Measurements from ENCODE around the gene SLC26A5. TPM values are rescaled to one million over a fixed set of nuclear protein-coding genes. Genes with fewer than 3 reads are reported as not detected.

The SLC26A5 gene
- total and polyA plus RNA-seq, 10 of the 15 experiments (the other 5 are each of a cell fraction or from before 2014, with no cell fraction given), result 0.03 TPM; not detected in 9

DNA sequence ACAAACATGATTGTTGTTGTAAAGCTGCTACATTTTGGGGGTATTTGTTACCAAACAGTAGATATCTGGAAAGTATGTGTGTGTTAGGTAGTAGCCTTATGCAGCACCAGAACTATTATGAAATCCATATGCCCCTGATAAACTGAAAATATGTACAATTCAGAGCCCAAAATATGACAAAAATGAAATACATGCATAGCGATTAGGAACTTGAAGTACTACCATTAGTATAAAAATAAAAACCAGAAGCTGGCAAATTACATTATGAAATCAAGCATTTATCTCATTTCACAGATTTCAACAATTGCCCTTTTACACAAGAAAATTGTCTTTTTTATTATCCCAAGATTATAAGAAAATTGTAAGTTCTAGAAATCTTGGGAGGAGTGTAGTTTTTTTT, 33.9 kb downstream of the SLC26A5 start:
- Histone ChIP-seq H3K79me2 (ENCODE audit: control insufficient read depth, insufficient read depth, low read length) (no peaks in the 10 kb centered on the region), H4K20me1 (ENCODE audit: control insufficient read depth, insufficient read depth) (no peaks in the 10 kb centered on the region), H3K27ac (ENCODE audit: control insufficient read depth, insufficient read depth) (no peak overlapping the region), H3K4me3 (no peak overlapping the region), H3K9me3 (replicated peaks; ENCODE audit: control insufficient read depth, insufficient read depth, low read length) (no peaks in the 10 kb centered on the region; the same call in 2 of the 3 replicates), H3K4me2 (ENCODE audit: control insufficient read depth, insufficient read depth) (no peak overlapping the region), H3K9ac (ENCODE audit: control insufficient read depth, insufficient read depth, low read length) (no peak overlapping the region), H3K36me3 (ENCODE audit: control insufficient read depth in 2 of 2, insufficient read depth in 2 of 2, low read length in 1 of 2) (no peaks in the 10 kb centered on the region), H2AFZ (ENCODE audit: control insufficient read depth, low read depth, low read length) (no peak overlapping the region), H3K4me1 (ENCODE audit: control insufficient read depth, insufficient read depth, low read length) (no peaks in the 10 kb centered on the region), H3K27me3 (replicated peaks in 1 of 2; ENCODE audit: control insufficient read depth in 2 of 2, insufficient read depth in 2 of 2, low read length in 1 of 2) (no peaks in the 10 kb centered on the region; a peak in 1 of 4 replicates)
- ChIA-PET RAD21 (ENCODE audit: unreplicated experiment) (no interaction called here), CTCF (no interaction called here), SMC1A (ENCODE audit: uncharacterized antibody, unreplicated experiment) (no interaction called here), POLR2A (no interaction called here)
- ATAC-seq (no peak), DNase-seq (ENCODE audit: low read depth, low spot score) (no peak), FAIRE-seq (no peak)
- intact Hi-C loops (cut with micrococcal nuclease; ENCODE audit: unreplicated experiment), result no loop called here
- WGBS (ENCODE audit: insufficient coverage, insufficient replicate concordance, low lambda C conversion rate, missing lambda C conversion rate), result 4% methylated on average over 1 of the region's 1 CpG
- BruUV-seq (replicated peaks), result no TSS peak
- in situ Hi-C loops (cut with MboI), result no loop called here
- TF ChIP-seq, protein P1, sequence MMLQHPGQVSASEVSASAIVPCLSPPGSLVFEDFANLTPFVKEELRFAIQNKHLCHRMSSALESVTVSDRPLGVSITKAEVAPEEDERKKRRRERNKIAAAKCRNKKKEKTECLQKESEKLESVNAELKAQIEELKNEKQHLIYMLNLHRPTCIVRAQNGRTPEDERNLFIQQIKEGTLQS (IDR thresholded peaks at IDR 0.05; ENCODE audit: borderline replicate concordance, extremely low read depth, low read depth, low read length), result no peak
- no peak for TF ChIP-seq MYC (IDR thresholded peaks at IDR 0.05; ENCODE audit: insufficient read depth, insufficient read length, insufficient replicate concordance, low read length, severe bottlenecking)
- TF ChIP-seq, protein P2, sequence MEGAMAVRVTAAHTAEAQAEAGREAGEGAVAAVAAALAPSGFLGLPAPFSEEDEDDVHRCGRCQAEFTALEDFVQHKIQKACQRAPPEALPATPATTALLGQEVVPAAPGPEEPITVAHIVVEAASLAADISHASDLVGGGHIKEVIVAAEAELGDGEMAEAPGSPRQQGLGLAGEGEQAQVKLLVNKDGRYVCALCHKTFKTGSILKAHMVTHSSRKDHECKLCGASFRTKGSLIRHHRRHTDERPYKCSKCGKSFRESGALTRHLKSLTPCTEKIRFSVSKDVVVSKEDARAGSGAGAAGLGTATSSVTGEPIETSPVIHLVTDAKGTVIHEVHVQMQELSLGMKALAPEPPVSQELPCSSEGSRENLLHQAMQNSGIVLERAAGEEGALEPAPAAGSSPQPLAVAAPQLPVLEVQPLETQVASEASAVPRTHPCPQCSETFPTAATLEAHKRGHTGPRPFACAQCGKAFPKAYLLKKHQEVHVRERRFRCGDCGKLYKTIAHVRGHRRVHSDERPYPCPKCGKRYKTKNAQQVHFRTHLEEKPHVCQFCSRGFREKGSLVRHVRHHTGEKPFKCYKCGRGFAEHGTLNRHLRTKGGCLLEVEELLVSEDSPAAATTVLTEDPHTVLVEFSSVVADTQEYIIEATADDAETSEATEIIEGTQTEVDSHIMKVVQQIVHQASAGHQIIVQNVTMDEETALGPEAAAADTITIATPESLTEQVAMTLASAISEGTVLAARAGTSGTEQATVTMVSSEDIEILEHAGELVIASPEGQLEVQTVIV (IDR thresholded peaks at IDR 0.05; ENCODE audit: borderline replicate concordance, partially characterized antibody), result no peak
- no peak for TF ChIP-seq ZZZ3 (IDR thresholded peaks at IDR 0.05; ENCODE audit: control insufficient read depth, insufficient read length, low read depth)
- TF ChIP-seq ATF7 (IDR thresholded peaks at IDR 0.05; ENCODE audit: low read depth), result no peak
- TF ChIP-seq, protein P3, sequence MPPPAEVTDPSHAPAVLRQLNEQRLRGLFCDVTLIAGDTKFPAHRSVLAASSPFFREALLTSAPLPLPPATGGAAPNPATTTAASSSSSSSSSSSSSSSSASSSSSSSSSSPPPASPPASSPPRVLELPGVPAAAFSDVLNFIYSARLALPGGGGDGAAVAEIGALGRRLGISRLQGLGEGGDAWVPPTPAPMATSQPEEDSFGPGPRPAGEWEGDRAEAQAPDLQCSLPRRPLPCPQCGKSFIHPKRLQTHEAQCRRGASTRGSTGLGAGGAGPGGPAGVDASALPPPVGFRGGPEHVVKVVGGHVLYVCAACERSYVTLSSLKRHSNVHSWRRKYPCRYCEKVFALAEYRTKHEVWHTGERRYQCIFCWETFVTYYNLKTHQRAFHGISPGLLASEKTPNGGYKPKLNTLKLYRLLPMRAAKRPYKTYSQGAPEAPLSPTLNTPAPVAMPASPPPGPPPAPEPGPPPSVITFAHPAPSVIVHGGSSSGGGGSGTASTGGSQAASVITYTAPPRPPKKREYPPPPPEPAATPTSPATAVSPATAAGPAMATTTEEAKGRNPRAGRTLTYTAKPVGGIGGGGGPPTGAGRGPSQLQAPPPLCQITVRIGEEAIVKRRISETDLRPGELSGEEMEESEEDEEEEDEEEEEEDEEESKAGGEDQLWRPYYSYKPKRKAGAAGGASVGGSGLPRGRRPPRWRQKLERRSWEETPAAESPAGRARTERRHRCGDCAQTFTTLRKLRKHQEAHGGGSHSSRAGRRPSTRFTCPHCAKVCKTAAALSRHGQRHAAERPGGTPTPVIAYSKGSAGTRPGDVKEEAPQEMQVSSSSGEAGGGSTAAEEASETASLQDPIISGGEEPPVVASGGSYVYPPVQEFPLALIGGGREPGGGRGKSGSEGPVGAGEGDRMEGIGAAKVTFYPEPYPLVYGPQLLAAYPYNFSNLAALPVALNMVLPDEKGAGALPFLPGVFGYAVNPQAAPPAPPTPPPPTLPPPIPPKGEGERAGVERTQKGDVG (CRISPR knock-in tag; IDR thresholded peaks at IDR 0.05), result no peak
- no peak for TF ChIP-seq FOXM1 (IDR thresholded peaks at IDR 0.05; ENCODE audit: low read depth, low read length)
- TF ChIP-seq, protein P4, sequence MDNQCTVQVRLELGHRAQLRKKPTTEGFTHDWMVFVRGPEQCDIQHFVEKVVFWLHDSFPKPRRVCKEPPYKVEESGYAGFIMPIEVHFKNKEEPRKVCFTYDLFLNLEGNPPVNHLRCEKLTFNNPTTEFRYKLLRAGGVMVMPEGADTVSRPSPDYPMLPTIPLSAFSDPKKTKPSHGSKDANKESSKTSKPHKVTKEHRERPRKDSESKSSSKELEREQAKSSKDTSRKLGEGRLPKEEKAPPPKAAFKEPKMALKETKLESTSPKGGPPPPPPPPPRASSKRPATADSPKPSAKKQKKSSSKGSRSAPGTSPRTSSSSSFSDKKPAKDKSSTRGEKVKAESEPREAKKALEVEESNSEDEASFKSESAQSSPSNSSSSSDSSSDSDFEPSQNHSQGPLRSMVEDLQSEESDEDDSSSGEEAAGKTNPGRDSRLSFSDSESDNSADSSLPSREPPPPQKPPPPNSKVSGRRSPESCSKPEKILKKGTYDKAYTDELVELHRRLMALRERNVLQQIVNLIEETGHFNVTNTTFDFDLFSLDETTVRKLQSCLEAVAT (IDR thresholded peaks at IDR 0.05), result no peak
- TF ChIP-seq DPF2 (IDR thresholded peaks at IDR 0.05), result no peak
- TF ChIP-seq NFXL1 (IDR thresholded peaks at IDR 0.05; ENCODE audit: borderline replicate concordance), result no peak
- TF ChIP-seq, protein P5, sequence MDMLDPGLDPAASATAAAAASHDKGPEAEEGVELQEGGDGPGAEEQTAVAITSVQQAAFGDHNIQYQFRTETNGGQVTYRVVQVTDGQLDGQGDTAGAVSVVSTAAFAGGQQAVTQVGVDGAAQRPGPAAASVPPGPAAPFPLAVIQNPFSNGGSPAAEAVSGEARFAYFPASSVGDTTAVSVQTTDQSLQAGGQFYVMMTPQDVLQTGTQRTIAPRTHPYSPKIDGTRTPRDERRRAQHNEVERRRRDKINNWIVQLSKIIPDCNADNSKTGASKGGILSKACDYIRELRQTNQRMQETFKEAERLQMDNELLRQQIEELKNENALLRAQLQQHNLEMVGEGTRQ (IDR thresholded peaks at IDR 0.05; ENCODE audit: borderline replicate concordance, low read depth, low read length), result no peak
- TF ChIP-seq EZH2 (IDR thresholded peaks at IDR 0.05; ENCODE audit: borderline replicate concordance, control insufficient read depth, low read depth, low read length), result no peak
- no peak for TF ChIP-seq TCF7 (IDR thresholded peaks at IDR 0.05; ENCODE audit: borderline replicate concordance)

Measured in GM12878 (cell line).